ENCODE measurements around the gene FMN1.

GRCh38 chr15:32870240-32871033 is 324.1 kb downstream of the FMN1 start:
- TF ChIP-seq POLR2AphosphoS5 (IDR thresholded peaks at IDR 0.05; ENCODE audit: borderline replicate concordance, low read depth, low read length) (no peak), EZH2 (IDR thresholded peaks at IDR 0.05) (no peak)

Data from SK-N-MC (cell line).